Neural progenitor cell (in vitro differentiated cells): ENCODE results near the gene DDIAS. TPM values are rescaled to one million over a fixed set of nuclear protein-coding genes. Genes with fewer than 3 reads are reported as not detected.

Experiments used
- DNase-seq: peaks from one replicate; pipeline ENCODE4 v3.0.0-alpha.2; 2016; ENCODE audit warnings: low spot score
- H2AFZ ChIP-seq: fragments of 200-600 bp; sonication (generic); replicated peaks from 2 replicates; pipeline ENCODE4 v1.6.1; 2016; ENCODE audit warnings: antibody characterized with exemption
- H3F3A ChIP-seq: fragments of 200-600 bp; sonication (generic); 2 replicates; pipeline ENCODE4 v1.6.1; 2016; ENCODE audit warnings: antibody characterized with exemption, low read depth
- H3K27ac ChIP-seq: fragments of 200-600 bp; sonication (generic); 2 replicates; pipeline ENCODE4 v1.5.1; 2016; ENCODE audit warnings: mild to moderate bottlenecking
- H3K27me3 ChIP-seq: fragments of 200-600 bp; sonication (generic); 2 replicates; pipeline ENCODE4 v1.6.1; 2016; ENCODE audit warnings: mild to moderate bottlenecking, moderate library complexity
- H3K36me3 ChIP-seq: fragments of 200-600 bp; sonication (generic); 2 replicates; pipeline ENCODE4 v1.5.1; 2016
- H3K4me1 ChIP-seq: fragments of 200-600 bp; sonication (generic); 2 replicates; pipeline ENCODE4 v1.6.1; 2016; ENCODE audit warnings: mixed run types
- H3K4me2 ChIP-seq: fragments of 200-600 bp; sonication (generic); 2 replicates; pipeline ENCODE4 v1.6.1; 2016
- H3K4me3 ChIP-seq: fragments of 200-600 bp; sonication (generic); 2 replicates; pipeline ENCODE4 v1.5.1; 2016
- H3K79me2 ChIP-seq: fragments of 200-600 bp; sonication (generic); 2 replicates; pipeline ENCODE4 v1.6.1; 2016; ENCODE audit warnings: low read depth
- H3K9ac ChIP-seq: fragments of 200-600 bp; sonication (generic); 2 replicates; pipeline ENCODE4 v1.6.1; 2016
- H3K9me3 ChIP-seq: fragments of 200-600 bp; sonication (generic); 2 replicates; pipeline ENCODE4 v1.5.1; 2016; ENCODE audit warnings: low read depth
- H4K20me1 ChIP-seq: fragments of 200-600 bp; sonication (generic); 2 replicates; pipeline ENCODE4 v1.6.1; 2016; ENCODE audit warnings: low read depth
- H3K27ac Mint-ChIP-seq: 3 replicates; pipeline ENCODE4 v1.8.0; 2021; ENCODE audit warnings: mixed read lengths
- H3K27me3 Mint-ChIP-seq: 2 replicates; pipeline ENCODE4 v1.8.0; 2022; ENCODE audit warnings: low read depth, mild to moderate bottlenecking, inconsistent platforms, moderate library complexity, mixed read lengths; ENCODE audit not compliant: insufficient read depth
- H3K36me3 Mint-ChIP-seq: 3 replicates; pipeline ENCODE4 v1.8.0; 2021; ENCODE audit warnings: mixed read lengths
- H3K4me1 Mint-ChIP-seq: 3 replicates; pipeline ENCODE4 v1.8.0; 2021; ENCODE audit warnings: mixed read lengths
- H3K4me3 Mint-ChIP-seq: 3 replicates; pipeline ENCODE4 v1.8.0; 2021; ENCODE audit warnings: mild to moderate bottlenecking, moderate library complexity, mixed read lengths
- H3K9me3 Mint-ChIP-seq: 3 replicates; pipeline ENCODE4 v1.8.0; 2020; ENCODE audit warnings: mixed read lengths
- CTCF ChIP-seq: fragments of 200-600 bp; sonication (generic); IDR thresholded peaks from 2 replicates; pipeline ENCODE4 v1.5.1; 2017; ENCODE audit warnings: antibody characterized with exemption, mild to moderate bottlenecking
- EZH2 ChIP-seq: fragments of 200-600 bp; sonication (generic); IDR thresholded peaks from 2 replicates; pipeline ENCODE4 v1.6.1; 2017; ENCODE audit warnings: antibody characterized with exemption, mild to moderate bottlenecking, moderate library complexity
- EZH2phosphoT487 ChIP-seq: fragments of 200-600 bp; sonication (generic); IDR thresholded peaks from 2 replicates; pipeline ENCODE4 v1.6.1; 2017; ENCODE audit warnings: antibody characterized with exemption
- total RNA-seq: library from RNA; depleted of rRNA; stranded (reverse); fragments of >200 nt; gene quantifications from 2 replicates; pipeline ENCODE4 v1.2.3, GENCODE V29; 2015; ENCODE audit warnings: low replicate concordance

Gene DDIAS
- total RNA-seq, 1 donor from 2014 or later: 47.7 TPM

GRCh38 chr11:82902880-82903279 lies 1.3 kb downstream of the DDIAS start:
- Histone ChIP-seq H3K4me2 (peak overlapping the region; percentile 92), H3K27me3 (no peaks in the 10 kb centered on the region)
- H3K27me3 Mint-ChIP-seq: peaks cover 2% of the 10 kb centered on the region

GRCh38 chr11:82903843-82904586 lies 2.5 kb downstream of the DDIAS start:
- H3F3A ChIP-seq: peaks cover 30% of the 10 kb centered on the region
- no peak for TF ChIP-seq EZH2
- no peak for TF ChIP-seq CTCF
- TF ChIP-seq EZH2phosphoT487: no peak
- peaks cover 29% of the 10 kb centered on the region for H3K4me1 ChIP-seq
- Mint-ChIP-seq H3K9me3 (no peaks in the 10 kb centered on the region), H3K4me3 (no peak overlapping the region), H3K27me3 (peaks cover 2% of the 10 kb centered on the region), H3K27ac (no peak overlapping the region), H3K4me1 (peaks cover 18% of the 10 kb centered on the region), H3K36me3 (no peaks in the 10 kb centered on the region)
- H3K36me3 ChIP-seq: no peaks in the 10 kb centered on the region
- H3K9ac ChIP-seq: no peak overlapping the region
- no peak overlapping the region for H2AFZ ChIP-seq
- H3K27ac ChIP-seq: no peak overlapping the region
- no peaks in the 10 kb centered on the region for H3K27me3 ChIP-seq
- peaks cover 79% of the 10 kb centered on the region for H3K79me2 ChIP-seq
- H3K4me2 ChIP-seq: no peak overlapping the region
- H3K4me3 ChIP-seq: no peak overlapping the region
- no peaks in the 10 kb centered on the region for H3K9me3 ChIP-seq
- no peaks in the 10 kb centered on the region for H4K20me1 ChIP-seq
- no peak for DNase-seq

More at GRCh38 chr11:82902880-82903279, 1.3 kb downstream of the DDIAS start:
- Histone ChIP-seq H2AFZ (no peak overlapping the region), H3K9ac (no peak overlapping the region), H4K20me1 (no peaks in the 10 kb centered on the region), H3K4me1 (peaks cover 30% of the 10 kb centered on the region), H3F3A (peaks cover 20% of the 10 kb centered on the region), H3K27ac (no peak overlapping the region), H3K4me3 (peak overlapping the region; percentile 67), H3K79me2 (peaks cover 80% of the 10 kb centered on the region), H3K36me3 (no peaks in the 10 kb centered on the region), H3K9me3 (no peaks in the 10 kb centered on the region)
- Mint-ChIP-seq H3K36me3 (no peaks in the 10 kb centered on the region), H3K4me3 (peak overlapping the region; percentile 97), H3K9me3 (no peaks in the 10 kb centered on the region), H3K4me1 (peaks cover 23% of the 10 kb centered on the region), H3K27ac (no peak overlapping the region)
- no peak for DNase-seq
- no peak for TF ChIP-seq EZH2phosphoT487
- TF ChIP-seq EZH2: no peak
- no peak for TF ChIP-seq CTCF

- Histone ChIP-seq H2AFZ (no peak overlapping the region), H3K4me3 (no peak overlapping the region), H3K79me2 (peaks cover 83% of the 10 kb centered on the region), H4K20me1 (no peaks in the 10 kb centered on the region), H3K9ac (no peak overlapping the region), H3K36me3 (no peaks in the 10 kb centered on the region), H3K4me1 (peaks cover 19% of the 10 kb centered on the region), H3K9me3 (no peaks in the 10 kb centered on the region), H3F3A (peaks cover 21% of the 10 kb centered on the region), H3K4me2 (no peak overlapping the region), H3K27me3 (no peaks in the 10 kb centered on the region), H3K27ac (no peak overlapping the region)
- Mint-ChIP-seq H3K27me3 (peaks cover 2% of the 10 kb centered on the region), H3K27ac (no peak overlapping the region), H3K36me3 (peaks cover 3% of the 10 kb centered on the region), H3K4me3 (no peak overlapping the region), H3K9me3 (peaks cover under 1% of the 10 kb centered on the region), H3K4me1 (peaks cover 10% of the 10 kb centered on the region)
- TF ChIP-seq EZH2phosphoT487 (no peak), EZH2 (no peak), CTCF (peak; percentile 80)
- peak; percentile 42 for DNase-seq
Measured at GRCh38 chr11:82906236-82906635, 4.7 kb downstream of the DDIAS start.
